Stimulated activated CD4-positive, alpha-beta T cell treated with anti-CD3 and anti-CD28 coated beads, TNF-alpha, amount 100 ng/mL, for 4 hours (primary cell): Measurements from ENCODE around the gene CNN1.
"Not testable (repeated sequence)": the region's sequence is repeated elsewhere in the genome, so short reads cannot be mapped to it uniquely, and the experiment has no call there.

Source experiments
- DNase-seq, 3 experiments: peaks; one replicate each; pipeline ENCODE4 v3.0.0-alpha.2; 2020; ENCODE audit warnings: low read depth in 3 of 3

CNN1 gene

GRCh38 chr19:11599704-11600103 is 61.1 kb downstream of the CNN1 start:
- DNase-seq = not testable (repeated sequence)
